Fibroblast of mammary gland (primary cell): ENCODE results near the gene TMA7.

Experiments
- DNase-seq: peaks from one replicate; pipeline ENCODE4 v3.0.0-alpha.2; 2010; ENCODE audit warnings: low read depth
- H3K4me3 ChIP-seq: 2 replicates; pipeline ENCODE4 v1.5.1; 2011; ENCODE audit warnings: low read depth, mild to moderate bottlenecking, low read length, moderate library complexity; ENCODE audit not compliant: control insufficient read depth
- TF ChIP-seq, protein P1 (sequence below): conservative IDR thresholded peaks from 2 replicates; pipeline ENCODE4 v1.5.1; 2011; ENCODE audit warnings: low read depth, low read length, inconsistent platforms; ENCODE audit not compliant: control insufficient read depth, insufficient read depth

TMA7 gene

DNA sequence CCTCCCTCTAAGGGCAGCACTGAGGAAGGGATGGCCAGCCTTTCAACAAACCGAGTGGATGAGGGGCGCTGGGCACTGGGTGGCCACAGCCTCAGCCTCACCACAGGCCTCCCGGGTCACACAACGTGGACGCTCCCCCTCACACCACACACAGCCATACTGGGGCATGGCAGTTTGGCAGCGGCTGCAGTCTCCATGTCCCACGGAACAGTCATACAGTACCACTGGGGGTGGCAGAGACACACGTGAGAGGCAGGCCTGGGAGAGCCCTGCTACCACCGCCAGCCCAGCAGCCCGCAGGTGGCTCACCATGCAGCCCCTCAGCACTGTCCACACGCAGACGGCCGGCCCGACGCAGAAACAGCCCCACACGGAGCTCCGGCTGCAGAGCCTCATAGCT lies 21.9 kb upstream of the TMA7 start:
- DNase-seq = no peak
- TF ChIP-seq, protein P1, sequence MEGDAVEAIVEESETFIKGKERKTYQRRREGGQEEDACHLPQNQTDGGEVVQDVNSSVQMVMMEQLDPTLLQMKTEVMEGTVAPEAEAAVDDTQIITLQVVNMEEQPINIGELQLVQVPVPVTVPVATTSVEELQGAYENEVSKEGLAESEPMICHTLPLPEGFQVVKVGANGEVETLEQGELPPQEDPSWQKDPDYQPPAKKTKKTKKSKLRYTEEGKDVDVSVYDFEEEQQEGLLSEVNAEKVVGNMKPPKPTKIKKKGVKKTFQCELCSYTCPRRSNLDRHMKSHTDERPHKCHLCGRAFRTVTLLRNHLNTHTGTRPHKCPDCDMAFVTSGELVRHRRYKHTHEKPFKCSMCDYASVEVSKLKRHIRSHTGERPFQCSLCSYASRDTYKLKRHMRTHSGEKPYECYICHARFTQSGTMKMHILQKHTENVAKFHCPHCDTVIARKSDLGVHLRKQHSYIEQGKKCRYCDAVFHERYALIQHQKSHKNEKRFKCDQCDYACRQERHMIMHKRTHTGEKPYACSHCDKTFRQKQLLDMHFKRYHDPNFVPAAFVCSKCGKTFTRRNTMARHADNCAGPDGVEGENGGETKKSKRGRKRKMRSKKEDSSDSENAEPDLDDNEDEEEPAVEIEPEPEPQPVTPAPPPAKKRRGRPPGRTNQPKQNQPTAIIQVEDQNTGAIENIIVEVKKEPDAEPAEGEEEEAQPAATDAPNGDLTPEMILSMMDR = no peak
- no peak overlapping the region for H3K4me3 ChIP-seq

DNA sequence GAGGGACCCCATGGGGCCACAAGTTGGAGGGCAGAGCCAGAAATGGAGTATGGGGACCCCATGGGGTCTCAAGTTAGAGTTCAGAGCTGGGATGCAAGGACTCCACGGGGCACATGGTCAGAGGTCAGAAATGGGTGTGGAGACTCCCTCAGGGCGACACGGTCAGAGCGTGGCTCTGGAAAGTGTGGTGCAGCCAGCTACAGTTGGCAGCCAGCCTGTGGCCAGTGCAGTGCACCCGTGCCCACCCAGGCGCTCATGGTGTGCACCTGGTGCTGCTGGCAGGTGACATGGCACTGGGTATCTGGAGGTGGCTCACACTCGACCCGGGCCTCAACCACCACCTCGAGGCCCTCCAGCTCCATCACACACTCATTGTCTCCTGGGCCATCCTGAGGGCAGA lies 21.4 kb upstream of the TMA7 start:
- no peak for DNase-seq
- TF ChIP-seq, protein P1 = no peak
- H3K4me3 ChIP-seq = no peak overlapping the region

DNA sequence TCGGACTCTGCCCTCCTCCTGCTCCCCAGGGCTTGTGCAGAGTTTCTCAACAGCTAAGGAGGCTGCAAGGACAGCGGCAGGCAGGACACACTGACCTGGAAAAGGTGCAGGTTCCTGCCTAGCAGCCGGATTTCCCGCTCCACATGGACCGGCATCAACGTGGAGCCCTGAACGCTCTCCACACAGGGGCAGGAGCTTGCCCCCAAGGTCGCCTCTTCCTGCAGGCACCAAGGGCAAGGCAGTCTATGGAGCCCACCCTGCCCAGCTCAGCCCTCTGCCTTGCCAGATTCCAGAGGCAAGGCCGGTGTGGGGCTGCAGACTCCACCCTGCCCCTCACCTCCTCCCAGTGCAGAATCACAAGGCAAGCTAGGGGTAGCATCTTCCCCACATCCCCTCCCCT lies 20.9 kb upstream of the TMA7 start:
- TF ChIP-seq, protein P1 = no peak
- no peak for DNase-seq
- H3K4me3 ChIP-seq = no peak overlapping the region

DNA sequence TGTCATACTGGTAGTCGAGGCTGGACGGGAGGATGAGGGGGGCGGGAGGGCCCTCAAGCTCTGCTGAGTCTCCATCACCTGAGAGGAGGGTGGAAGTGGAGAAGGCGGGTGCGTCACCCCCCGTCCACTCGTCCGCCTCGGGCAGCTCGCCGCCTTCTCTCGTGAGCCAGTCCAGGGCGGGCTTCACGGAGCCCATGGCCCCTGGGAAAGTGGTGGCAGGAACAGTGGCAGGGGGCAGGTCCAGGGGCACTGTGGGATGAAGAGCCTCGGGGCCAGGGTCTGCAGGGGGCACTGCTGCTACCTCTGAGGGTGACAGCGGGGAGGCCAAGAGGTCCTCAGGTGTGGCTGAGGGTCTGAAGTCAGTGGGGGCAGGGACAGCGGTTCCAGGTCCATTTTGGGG lies 20.5 kb upstream of the TMA7 start:
- no peak for DNase-seq
- TF ChIP-seq, protein P1 = no peak
- no peak overlapping the region for H3K4me3 ChIP-seq

DNA sequence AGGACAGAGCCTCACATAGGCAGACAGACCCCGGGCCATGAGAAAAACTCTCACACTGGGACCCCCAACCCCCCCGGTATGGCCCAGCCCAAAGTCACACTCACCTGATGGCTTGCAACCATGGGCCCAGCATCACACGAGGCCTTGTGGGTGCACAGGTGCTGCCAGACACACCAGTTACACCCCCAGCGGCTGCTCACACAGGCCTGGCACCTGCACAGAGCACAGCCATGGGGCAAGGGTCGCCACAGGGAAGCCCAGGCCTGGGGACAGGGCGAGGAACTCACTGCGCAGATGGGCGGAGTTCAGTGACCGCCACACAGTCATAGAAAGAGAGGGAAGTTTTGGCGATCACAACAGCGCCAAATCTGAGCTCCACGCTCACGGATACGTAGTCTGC lies 19.5 kb upstream of the TMA7 start:
- H3K4me3 ChIP-seq = no peak overlapping the region
- DNase-seq = no peak
- TF ChIP-seq, protein P1 = no peak

DNA sequence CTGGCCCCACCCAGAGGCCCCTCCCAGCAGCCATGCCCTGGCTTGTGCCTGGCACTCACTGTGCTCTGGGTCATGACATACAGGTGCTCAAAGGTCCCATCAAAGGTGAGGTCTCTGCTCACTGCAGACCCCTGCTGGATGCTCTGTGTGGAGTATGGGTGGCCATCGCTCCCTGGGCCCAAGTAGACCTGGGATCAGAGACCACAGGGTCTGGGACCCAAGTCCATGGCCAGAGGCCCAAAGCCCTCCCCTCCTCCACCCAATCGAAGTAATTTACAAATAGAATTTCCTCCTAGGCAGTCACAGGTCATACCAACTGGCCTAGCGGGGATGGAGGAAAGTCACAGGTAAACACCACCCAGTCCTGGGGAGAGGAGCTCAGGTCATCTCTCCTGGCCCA lies 17.8 kb upstream of the TMA7 start:
- TF ChIP-seq, protein P1 = no peak
- DNase-seq = no peak
- no peak overlapping the region for H3K4me3 ChIP-seq

DNA sequence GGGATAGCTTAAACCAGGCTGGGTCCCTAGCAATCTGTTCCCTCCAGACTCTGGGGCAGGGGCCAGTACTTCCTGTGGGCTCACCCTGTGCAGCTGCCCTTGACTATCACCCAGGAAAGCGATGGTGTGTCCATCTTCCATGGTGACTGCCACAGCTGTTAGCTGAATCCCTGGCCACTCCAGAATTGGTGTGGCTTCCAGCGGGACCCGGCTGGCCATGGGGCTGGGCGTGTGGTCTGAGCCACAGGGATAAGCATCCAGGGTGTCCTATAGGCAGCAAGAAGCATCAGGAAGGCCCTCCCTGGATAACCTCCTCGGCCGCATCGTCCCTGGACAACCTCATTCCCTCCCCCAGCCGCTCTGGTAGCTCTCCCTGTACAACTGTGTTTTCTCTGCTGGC lies 17.4 kb upstream of the TMA7 start:
- DNase-seq = no peak
- TF ChIP-seq, protein P1 = no peak
- H3K4me3 ChIP-seq = no peak overlapping the region
